ENCODE results near the gene CDC16. TPM values are rescaled to one million over a fixed set of nuclear protein-coding genes. Genes with fewer than 3 reads are reported as not detected.

CDC16 gene
- total RNA-seq, 1 donor from 2014 or later: 83.0 TPM

- peaks cover 20% of the 10 kb centered on the region for H3K4me1 Mint-ChIP-seq (ENCODE audit: low read depth)
- no peak for DNase-seq (ENCODE audit: low spot score)
- no peaks in the 10 kb centered on the region for H3K27me3 Mint-ChIP-seq (ENCODE audit: low read depth)
- H3K9me3 Mint-ChIP-seq (ENCODE audit: low read depth): no peaks in the 10 kb centered on the region
- no peak overlapping the region for H3K4me3 Mint-ChIP-seq (ENCODE audit: unreplicated experiment)
- no peak overlapping the region for H3K27ac Mint-ChIP-seq (ENCODE audit: unreplicated experiment)
- H3K36me3 Mint-ChIP-seq (ENCODE audit: low read depth): peaks cover 12% of the 10 kb centered on the region
- TF ChIP-seq CTCF (IDR thresholded peaks at IDR 0.05): no peak
These were observed 74.4 kb downstream of the CDC16 start for GRCh38 chr13:114309086-114309485.

- Mint-ChIP-seq H3K27me3 (ENCODE audit: low read depth) (no peaks in the 10 kb centered on the region), H3K4me3 (ENCODE audit: unreplicated experiment) (no peak overlapping the region), H3K4me1 (ENCODE audit: low read depth) (peaks cover 22% of the 10 kb centered on the region), H3K36me3 (ENCODE audit: low read depth) (peaks cover 10% of the 10 kb centered on the region), H3K27ac (ENCODE audit: unreplicated experiment) (no peak overlapping the region), H3K9me3 (ENCODE audit: low read depth) (no peaks in the 10 kb centered on the region)
- no peak for TF ChIP-seq CTCF (IDR thresholded peaks at IDR 0.05)
- DNase-seq (ENCODE audit: low spot score): no peak
These were observed 75.2 kb downstream of the CDC16 start for GRCh38 chr13:114309806-114310410.

GRCh38 chr13:114310956-114311355 is 76.3 kb downstream of the CDC16 start:
- H3K4me1 Mint-ChIP-seq (ENCODE audit: low read depth): peaks cover 30% of the 10 kb centered on the region
- H3K36me3 Mint-ChIP-seq (ENCODE audit: low read depth): peaks cover 8% of the 10 kb centered on the region
- H3K27ac Mint-ChIP-seq (ENCODE audit: unreplicated experiment): peak overlapping the region; percentile 57
- no peak for DNase-seq (ENCODE audit: low spot score)
- TF ChIP-seq CTCF (IDR thresholded peaks at IDR 0.05): no peak
- no peaks in the 10 kb centered on the region for H3K9me3 Mint-ChIP-seq (ENCODE audit: low read depth)
- no peak overlapping the region for H3K4me3 Mint-ChIP-seq (ENCODE audit: unreplicated experiment)
- H3K27me3 Mint-ChIP-seq (ENCODE audit: low read depth): no peaks in the 10 kb centered on the region

- Mint-ChIP-seq H3K36me3 (ENCODE audit: low read depth) (peaks cover 6% of the 10 kb centered on the region), H3K27me3 (ENCODE audit: low read depth) (no peaks in the 10 kb centered on the region), H3K27ac (ENCODE audit: unreplicated experiment) (no peak overlapping the region), H3K9me3 (ENCODE audit: low read depth) (no peaks in the 10 kb centered on the region), H3K4me3 (ENCODE audit: unreplicated experiment) (no peak overlapping the region), H3K4me1 (ENCODE audit: low read depth) (peaks cover 30% of the 10 kb centered on the region)
- DNase-seq (ENCODE audit: low spot score): no peak
- TF ChIP-seq CTCF (IDR thresholded peaks at IDR 0.05): no peak
These were observed 76.7 kb downstream of the CDC16 start for GRCh38 chr13:114311387-114311786.

- H3K27me3 Mint-ChIP-seq (ENCODE audit: low read depth): no peaks in the 10 kb centered on the region
- no peak overlapping the region for H3K4me3 Mint-ChIP-seq (ENCODE audit: unreplicated experiment)
- no peaks in the 10 kb centered on the region for H3K9me3 Mint-ChIP-seq (ENCODE audit: low read depth)
- TF ChIP-seq CTCF (IDR thresholded peaks at IDR 0.05): no peak
- no peak for DNase-seq (ENCODE audit: low spot score)
- H3K36me3 Mint-ChIP-seq (ENCODE audit: low read depth): peaks cover 2% of the 10 kb centered on the region
- peaks cover 34% of the 10 kb centered on the region for H3K4me1 Mint-ChIP-seq (ENCODE audit: low read depth)
- no peak overlapping the region for H3K27ac Mint-ChIP-seq (ENCODE audit: unreplicated experiment)
These were observed 77.2 kb downstream of the CDC16 start for GRCh38 chr13:114311908-114312307.

Measured in chondrocyte (in vitro differentiated cells).